HL-60/S4 (cell line): ENCODE data around the gene HEXIM2.

Experiments
- in situ Hi-C: fragments of 300-500 bp; cut with MboI; formaldehyde crosslinking; loops from 2 replicates; pipeline ENCODE4 v1.14.3; 2022; ENCODE audit warnings: low sequenced_read_pairs

HEXIM2 gene

GRCh38 chr17:45161288-45162024 is at the start of gene HEXIM2:
Gene HEXIM2 (plus strand): TSS chr17:45161875. CDS start chr17:45162794, 919 bp downstream.
- in situ Hi-C loops = no loop called here

- in situ Hi-C loops = no loop called here
Observed at GRCh38 chr17:45112559-45113423, 48.9 kb upstream of the HEXIM2 start.

GRCh38 chr17:45113424-45113754 is 48.3 kb upstream of the HEXIM2 start:
- in situ Hi-C loops = no loop called here

- in situ Hi-C loops = no loop called here
Observed at GRCh38 chr17:45114117-45114932, 47.4 kb upstream of the HEXIM2 start.

- in situ Hi-C loops = no loop called here
Observed at GRCh38 chr17:45115015-45115625, 46.6 kb upstream of the HEXIM2 start.

- in situ Hi-C loops = no loop called here
Observed at GRCh38 chr17:45115871-45116270, 45.8 kb upstream of the HEXIM2 start.

- in situ Hi-C loops = no loop called here
Observed at GRCh38 chr17:45116434-45117016, 45.1 kb upstream of the HEXIM2 start.

GRCh38 chr17:45117334-45117733 is 44.3 kb upstream of the HEXIM2 start:
- in situ Hi-C loops = no loop called here

- in situ Hi-C loops = no loop called here
Observed at GRCh38 chr17:45117848-45118646, 43.6 kb upstream of the HEXIM2 start.

GRCh38 chr17:45118691-45119090 is 43.0 kb upstream of the HEXIM2 start:
- in situ Hi-C loops = no loop called here

- in situ Hi-C loops = loop anchor here (10.0 kb wide), 1 partner anchor 345 kb away; no protein-coding TSS in a partner anchor
Observed at GRCh38 chr17:45119964-45120363, 41.7 kb upstream of the HEXIM2 start.

- in situ Hi-C loops = loop anchor here (10.0 kb wide), 1 partner anchor 346 kb away; no protein-coding TSS in a partner anchor
Observed at GRCh38 chr17:45120558-45120957, 41.1 kb upstream of the HEXIM2 start.

- in situ Hi-C loops = loop anchor here (10.0 kb wide), 1 partner anchor 346 kb away; no protein-coding TSS in a partner anchor
Observed at GRCh38 chr17:45121055-45121454, 40.6 kb upstream of the HEXIM2 start.

GRCh38 chr17:45123076-45123770 is 38.5 kb upstream of the HEXIM2 start:
- in situ Hi-C loops = loop anchor here (10.0 kb wide), 1 partner anchor 348 kb away; no protein-coding TSS in a partner anchor

- in situ Hi-C loops = loop anchor here (10.0 kb wide), 1 partner anchor 349 kb away; no protein-coding TSS in a partner anchor
Observed at GRCh38 chr17:45123930-45124796, 37.5 kb upstream of the HEXIM2 start.

GRCh38 chr17:45124797-45125122 is 36.9 kb upstream of the HEXIM2 start:
- in situ Hi-C loops = loop anchor here (10.0 kb wide), 1 partner anchor 350 kb away; no protein-coding TSS in a partner anchor

GRCh38 chr17:45125509-45125908 is 36.2 kb upstream of the HEXIM2 start:
- in situ Hi-C loops = loop anchor here (10.0 kb wide), 1 partner anchor 351 kb away; no protein-coding TSS in a partner anchor

- in situ Hi-C loops = loop anchor here (10.0 kb wide), 1 partner anchor 352 kb away; no protein-coding TSS in a partner anchor
Observed at GRCh38 chr17:45127207-45127547, 34.5 kb upstream of the HEXIM2 start.
